ENCODE measurements around the gene HNRNPM.
A peak's percentile ranks its signal among the peaks of the same experiment; 100 is the strongest.

The HNRNPM gene

DNA sequence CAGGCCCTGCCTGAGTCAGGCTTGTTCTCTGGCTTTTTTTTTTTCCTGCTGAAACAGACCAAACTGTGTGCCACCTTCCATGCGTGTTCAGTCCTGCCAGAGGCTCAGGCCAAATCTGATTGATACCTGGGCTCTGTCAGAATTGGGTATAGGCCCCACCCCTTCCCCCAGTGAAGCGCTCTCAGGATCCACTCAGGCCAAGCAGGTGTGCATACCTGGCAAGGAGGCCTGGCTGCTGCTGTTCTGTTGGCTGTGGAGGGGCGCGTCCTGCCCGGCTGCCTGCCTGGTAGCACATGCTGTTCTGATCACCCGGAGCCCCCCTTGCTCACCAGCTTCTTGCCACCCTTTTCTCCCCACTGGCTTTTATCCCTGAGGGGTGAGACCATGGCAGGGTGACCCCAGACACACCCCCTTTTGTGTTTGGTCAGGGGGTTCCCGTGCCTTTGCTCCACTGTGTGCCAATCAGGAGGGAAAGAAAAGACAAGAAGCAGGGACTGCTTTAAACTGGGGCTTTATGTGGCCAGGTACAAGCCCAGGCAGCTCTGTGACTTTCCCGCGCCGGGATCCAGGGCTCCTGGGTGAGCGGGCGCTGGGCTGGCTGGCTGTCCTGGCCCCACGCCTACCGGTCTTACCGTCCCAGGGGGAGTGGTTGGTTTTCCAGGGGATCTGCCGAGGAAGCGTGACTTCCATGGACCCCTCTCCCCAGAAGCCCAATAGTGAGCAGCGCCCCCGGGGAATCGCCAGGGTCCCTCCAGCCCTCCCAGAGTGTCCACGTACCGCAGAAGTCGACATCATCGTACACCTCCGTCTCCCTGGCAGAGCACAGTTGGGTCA, 45.0 kb downstream of the HNRNPM start:
- no peak for DNase-seq

DNA sequence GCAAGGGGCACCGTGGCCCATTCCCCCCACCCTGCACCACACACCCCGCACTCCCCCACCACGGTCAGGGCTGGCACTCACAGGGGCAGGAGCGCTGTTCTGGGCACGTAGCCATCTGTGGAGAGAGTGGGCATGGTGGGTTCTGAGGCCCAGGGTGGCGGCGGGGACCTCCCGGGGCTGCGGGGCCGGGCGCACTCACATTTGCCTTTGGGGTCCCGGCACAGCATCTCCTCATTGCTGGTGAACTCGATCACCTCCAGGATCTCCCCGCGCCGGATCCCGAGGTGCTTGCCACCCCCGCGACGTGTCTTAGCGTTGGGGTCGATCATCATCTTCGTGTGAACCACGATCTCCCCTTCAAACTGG, 45.6 kb downstream of the HNRNPM start:
- DNase-seq = no peak

DNA sequence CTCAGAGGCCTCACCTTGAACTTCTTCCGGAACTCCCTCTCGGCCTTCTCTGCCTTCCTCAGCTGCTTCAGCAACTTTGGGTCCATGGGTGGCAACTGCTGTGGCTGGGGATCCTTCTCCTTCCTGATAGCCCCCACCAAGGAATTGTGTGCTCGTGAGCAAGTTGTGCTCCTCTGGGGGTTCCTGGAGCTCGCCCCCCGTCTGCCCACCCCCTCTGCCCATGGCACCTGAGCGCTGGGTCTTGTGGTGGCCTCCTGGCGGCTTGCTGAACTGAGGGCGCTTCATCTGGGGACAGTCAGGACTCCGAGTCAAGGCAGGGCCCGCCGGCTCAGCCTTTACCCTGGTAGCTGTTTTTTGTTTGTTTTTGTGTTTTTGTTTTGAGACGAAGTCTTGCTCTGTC, 46.1 kb downstream of the HNRNPM start:
- DNase-seq = no peak

DNA sequence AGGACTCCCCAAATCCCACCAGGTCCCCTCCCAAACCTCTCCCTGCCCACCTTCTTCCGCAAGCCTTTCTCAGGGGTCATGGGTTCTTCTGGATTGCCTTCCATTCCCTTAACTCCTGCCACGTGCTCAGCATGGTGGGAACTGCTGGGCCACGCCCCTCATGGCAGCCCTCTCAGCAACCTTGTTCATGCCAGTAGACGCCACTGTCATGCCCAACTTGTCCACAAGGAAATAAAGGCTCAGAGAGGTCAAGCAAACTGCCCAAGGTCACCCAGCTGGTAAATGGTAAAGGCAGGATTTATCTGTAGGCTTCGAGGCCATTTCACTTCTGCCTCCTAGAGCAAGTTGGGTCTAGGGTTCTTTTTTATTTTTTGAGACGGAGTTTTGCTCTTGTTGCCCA, 46.8 kb downstream of the HNRNPM start:
- no peak for DNase-seq

DNA sequence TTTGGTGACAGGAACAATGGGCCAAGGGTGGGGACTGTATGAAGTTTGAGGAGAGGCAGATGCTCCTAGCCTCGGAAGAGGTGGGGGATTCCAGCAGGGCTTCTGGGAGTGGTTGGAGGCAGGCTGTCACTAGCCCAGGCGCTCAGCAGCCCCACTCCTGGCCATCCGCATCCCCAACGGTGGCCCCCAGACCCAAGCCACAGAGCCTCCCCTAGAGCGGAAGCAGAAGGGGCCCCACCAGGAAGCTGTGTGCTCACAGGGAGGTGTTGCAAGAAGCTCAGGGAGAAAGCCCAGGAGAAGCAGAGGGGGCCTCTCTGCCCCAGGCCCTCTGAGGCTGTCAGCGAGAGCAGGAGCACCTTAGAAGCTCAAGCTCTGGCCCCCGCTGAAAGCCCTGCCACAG, 49.4 kb downstream of the HNRNPM start:
- peak; percentile 22 to 77 for DNase-seq

DNA sequence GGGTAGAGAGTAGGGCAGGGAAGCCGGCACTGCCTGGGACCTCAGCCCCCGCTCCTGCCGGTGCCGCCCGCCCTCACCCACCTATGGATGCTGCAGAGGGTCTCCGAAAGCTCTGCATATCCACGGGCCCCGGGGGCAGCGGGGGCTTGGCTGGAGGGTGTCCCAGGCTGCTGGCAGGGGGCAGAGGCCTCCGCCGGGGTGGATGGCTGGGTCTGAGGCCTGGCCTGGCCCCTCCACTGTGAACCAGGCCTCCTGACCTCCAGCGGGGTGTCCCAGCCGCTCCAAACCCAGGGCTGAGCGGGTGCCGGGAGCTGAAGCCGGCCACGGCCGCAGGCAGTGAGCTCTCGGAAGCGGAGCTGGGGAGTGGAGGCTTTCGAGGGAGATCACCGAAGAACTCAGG, 53.5 kb downstream of the HNRNPM start:
- no peak for DNase-seq

DNA sequence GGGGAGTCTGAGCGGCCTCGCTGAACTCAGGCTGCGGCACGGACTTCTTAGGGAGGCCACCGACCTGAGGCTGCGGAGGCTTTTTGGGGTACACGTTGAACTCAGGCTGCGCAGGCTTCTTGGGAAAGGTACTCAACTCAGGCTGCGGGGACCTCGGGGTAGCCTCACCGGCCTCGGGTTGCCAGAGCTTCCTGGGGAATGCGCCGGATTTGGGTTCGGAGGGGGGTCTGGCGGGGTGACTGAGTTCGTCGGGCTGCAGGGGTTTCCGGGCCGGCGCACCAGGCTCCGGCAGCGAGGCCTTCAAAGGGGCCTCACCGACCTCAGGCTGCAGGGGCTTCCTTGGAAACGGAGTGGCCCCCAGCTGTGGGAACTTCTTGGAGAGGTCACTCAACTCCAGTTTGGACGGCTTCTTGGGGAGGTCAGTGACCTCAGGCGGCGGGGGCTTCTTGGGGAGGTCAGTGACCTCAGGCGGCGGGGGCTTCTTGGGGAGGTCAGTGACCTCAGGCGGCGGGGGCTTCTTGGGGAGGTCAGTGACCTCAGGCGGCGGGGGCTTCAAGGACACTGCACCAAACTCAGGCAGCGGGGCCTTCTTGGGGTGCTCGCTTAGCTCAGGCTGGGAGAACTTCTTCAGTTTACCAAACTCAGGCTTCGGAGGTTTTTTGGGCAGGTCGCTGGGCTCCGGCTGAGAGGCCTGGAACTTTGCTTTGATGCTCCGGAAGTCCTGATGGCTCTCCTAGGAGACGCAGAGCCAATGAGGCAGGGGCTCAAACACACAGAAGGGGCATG, 54.5 kb downstream of the HNRNPM start:
- no peak for DNase-seq

DNA sequence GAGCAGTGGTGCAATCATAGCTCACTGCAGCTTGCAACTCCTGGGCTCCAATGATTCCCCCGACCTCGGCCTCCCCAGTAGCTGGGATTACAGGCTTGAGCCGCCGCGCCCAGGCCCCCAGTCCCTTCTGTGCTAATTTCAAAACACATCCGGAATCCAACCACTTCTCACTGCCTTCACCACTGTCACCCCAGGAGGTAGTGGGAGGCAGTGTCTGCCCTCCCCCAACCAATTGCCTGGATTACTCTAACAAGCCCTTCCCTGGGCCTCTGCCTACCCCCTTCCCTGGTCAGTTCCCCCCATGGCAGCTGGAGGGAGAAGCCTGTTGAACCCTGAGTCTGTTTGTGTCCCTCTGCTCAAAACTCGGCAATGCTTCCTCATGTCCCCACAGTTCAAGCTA, 55.4 kb downstream of the HNRNPM start:
- peak; percentile 24 to 61 for DNase-seq

DNA sequence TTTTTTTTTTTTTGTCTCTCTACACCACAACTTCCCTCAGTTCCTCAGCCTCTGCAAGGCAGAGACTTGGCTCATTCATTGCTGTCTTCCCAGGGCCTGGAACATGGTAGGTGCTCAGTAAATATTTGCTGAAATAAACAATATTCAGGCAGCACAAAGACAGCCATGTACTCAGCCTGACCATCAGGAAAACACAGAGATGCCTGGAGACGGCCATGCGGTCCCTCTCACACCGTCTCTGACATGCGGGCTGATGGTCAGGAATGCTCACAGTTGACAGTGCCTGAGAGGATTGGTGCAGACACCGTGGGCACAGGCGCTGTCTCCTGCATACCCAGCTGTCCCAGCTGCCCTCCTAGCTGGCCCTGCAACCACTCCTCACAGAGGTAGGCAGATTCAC, 56.7 kb downstream of the HNRNPM start:
- DNase-seq = no peak

DNA sequence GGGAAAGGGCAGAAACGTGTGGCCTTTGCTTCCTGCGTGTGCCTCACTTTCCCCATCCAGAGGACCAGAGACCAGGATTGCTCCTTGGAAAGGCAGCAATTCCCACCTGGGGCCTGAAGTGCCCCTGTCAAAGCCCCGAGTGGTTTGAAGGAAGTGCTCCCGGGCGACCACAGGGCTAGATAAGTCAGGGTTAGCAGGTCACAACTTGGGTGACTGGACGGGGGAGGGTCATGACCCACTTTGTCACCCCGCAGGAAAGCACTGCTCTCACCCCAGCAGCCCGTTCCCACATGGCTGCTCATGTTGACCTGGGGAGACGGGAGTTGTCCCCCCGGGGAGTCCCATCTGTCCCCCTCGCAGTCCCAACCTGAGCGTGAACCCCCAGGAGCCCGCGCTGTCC, 57.2 kb downstream of the HNRNPM start:
- DNase-seq = peak in 1 of 2 donors; percentile 31

DNA sequence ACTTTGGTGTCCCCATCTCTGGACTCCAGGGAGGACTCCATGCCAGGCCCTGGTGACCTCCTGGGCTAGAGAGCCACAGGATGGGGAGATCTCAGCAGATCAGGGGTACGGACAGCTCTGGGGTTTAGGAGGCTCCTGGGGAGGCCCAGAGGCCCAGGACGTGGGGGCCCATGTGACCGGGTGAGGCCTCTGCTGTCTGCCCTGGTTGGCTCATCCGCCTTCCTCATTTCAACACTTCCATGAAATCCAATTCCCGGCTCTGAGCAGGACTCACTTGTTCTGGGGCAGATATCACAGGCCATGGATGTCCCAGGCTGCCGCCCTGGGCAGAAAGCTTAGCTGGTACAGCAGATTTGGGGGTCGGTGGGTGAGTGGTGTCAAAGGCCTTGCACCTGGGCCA, 58.7 kb downstream of the HNRNPM start:
- DNase-seq = no peak

DNA sequence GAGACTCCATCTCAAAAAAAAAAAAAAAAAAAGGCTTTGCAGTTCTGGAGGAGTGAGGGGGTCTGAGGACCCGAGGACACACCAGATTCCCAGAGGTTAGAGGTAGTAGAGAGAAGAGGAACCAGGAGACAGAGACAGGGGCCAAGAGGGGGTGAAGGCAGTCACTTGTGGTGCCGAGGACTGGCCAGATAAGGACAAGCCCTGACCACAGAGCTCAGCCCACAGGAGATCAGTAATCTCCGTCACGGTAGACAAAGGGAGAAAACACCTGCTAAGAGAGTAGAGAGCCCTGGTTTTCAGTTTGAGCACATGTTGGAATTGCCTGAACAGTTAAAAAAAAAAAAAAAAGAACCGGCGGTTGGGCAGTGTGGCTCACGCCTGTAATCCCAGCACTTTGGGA, 59.4 kb downstream of the HNRNPM start:
- no peak for DNase-seq

DNA sequence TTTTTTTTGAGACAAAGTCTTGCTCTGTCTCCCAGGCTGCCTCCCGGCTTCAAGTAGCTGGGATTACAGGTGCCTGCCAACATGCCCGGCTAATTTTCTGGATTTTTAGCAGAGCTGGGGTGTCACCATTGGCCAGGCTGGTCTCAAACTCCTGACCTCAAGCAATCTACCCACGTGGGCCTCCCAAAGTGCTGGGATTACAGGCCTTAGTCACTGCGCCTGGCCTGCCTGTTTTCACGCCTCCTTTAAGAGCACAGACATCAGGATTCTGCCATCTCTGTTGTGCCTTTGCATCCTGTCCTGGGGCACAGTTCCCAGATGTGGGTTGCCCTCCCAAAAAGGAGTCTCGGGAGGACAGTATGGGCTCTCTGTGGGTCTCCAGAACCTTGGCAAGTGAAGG, 60.1 kb downstream of the HNRNPM start:
- no peak for DNase-seq

DNA sequence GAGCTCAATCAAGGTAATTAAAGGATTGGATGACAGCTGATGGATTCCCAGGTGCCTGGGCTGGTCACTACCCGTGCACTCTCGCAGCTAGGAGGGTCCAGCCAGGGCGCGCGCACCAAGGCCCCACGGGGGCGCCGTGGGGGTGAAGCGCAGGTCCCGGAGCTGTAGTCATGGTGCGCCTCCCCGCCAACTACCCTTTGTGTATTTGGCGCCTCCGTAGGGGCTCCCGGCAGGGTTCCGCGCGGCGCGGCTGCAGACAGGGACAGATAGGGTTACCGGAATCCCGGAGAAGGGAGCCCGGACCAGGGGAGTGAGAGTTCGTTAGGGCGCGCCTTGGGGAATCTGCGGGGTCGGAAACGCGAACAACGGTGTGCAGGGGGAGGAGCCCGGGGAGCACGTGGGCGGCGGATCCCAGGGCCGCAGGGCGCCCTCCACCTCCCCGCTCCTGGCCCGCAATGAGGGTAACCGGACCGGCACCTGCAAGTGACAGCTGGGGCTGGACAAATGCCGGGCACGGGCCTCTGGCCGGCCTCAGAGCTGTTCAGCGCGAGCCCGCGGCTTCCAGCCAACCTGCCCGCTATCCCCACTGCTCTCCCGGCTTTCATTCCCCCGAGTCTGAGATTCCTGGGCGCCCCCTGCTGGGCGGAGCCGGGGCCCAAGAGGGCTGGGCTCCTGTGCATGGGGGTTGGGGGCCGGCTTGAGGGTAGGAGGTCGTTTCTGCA, 61.1 kb downstream of the HNRNPM start:
- peak; percentile 49 to 51 for DNase-seq

DNA sequence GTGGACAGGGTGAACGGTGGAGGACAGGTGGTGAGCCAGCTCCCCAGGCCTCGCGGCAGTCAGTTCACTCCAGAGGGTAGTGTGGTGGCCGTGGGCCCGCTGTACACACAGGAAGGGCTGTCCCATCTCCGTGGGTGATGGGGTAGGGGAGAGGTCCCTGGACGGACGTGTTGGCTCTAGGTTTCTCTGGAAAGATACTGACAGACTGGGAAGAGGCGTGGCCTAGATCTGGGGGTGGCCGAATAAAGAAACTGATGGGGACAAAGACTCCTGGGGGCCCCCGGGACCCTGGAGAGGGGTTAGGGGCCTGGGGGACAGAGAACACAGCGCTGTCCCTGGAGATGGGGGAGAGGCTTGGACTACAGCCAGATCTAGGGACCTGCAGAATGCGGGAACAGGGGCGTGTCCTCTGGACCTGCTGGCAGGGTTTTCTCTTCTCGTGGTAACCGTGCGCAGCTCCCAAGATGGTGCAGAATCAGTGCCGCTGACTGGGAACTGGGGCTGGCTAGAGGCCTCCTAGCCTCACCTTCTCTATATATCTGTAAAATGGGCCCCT, 61.7 kb downstream of the HNRNPM start:
- no peak for DNase-seq

DNA sequence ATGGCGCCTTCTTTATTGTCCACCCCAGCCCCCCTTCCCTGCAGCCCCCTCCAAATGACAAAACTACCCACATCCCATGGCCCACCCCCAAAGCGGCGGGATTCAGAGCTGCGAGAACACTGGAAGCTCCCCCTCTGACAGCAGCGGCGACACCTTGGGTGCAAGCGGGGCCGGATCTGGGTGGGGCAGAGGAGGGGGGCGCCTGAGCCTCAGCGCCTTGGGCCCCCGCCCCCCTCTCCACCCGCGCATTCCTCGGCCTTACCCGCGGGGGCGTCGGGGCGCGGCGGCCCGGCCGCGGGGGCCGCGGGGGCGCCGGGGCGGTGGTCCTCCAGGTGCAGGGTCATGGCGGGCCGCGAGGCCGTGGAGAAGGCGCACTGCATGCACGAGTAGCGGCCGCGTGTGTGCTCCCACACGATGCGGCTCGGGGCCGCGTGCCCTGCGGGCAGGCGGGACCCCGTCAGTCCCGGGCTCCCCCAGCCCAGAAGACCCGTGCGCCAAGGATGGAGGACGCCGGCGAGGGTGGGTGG, 65.9 kb downstream of the HNRNPM start:
- no peak for DNase-seq

DNA sequence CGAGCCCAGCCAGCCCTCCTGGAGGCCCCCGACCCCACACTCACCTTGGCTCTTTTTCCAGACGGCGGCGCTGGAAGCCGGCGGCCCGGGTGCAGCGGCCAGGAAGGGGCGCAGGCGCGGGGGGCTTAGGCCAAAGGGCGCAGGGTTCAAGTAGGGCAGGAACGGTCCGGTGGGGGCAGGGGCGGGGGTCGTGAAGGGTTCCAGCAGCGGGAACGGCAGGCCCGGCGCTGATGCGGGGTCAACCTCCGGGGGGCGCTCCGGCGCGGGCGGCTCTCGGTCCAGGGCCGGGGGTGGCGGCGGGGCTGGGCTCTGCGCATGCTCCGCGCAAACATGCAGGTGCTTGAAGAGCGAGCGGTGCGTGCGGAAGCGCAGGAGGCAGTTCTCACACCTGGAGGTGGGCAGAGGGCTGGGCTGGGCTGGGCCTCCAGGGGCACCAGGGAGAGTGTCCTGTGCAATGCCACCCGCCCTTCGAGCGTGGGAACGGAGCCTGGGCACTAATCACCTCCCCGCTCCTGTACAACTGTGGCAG, 66.9 kb downstream of the HNRNPM start:
- no peak for DNase-seq

DNA sequence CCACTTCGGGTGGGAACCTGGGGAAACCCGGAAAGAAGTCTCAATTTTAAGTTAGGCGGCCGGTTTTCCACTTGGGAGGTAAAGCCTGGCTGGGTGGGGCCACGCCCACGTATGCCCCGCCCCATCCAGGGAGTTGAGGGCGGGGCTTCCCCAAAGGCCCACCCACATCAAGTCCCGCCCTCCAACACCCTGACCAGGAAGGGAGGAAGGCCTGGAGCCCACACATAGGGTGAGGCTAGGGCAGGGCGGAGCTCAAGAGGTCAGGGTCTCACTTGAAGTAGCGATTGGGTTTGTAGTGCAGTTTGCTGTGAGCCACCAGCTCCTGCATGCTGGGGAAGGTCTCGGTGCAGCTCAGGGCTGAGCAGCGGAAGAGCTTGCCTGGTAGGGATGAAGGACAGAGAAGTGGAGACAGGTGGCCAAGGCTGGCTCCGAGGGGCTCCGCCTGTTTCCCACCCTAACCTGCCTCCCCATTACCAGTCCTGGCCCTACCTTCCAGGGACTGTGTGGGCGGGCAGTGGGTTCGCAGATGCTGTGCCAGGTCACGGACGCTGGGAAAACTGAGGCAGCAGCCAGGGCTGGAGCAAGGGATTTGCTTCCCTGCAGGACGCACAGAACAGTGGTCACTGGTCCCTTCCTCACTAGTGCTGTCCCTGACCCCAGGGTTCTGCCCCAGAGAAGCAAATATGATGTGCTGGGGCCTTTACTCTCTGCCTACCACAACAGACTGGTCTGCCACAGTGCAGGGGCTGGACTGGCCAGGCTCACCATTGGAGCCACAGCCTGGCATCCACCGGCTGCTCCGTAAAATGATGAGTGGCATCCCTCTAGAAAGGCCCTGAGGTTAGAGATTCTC, 67.6 kb downstream of the HNRNPM start:
- DNase-seq = no peak

DNA sequence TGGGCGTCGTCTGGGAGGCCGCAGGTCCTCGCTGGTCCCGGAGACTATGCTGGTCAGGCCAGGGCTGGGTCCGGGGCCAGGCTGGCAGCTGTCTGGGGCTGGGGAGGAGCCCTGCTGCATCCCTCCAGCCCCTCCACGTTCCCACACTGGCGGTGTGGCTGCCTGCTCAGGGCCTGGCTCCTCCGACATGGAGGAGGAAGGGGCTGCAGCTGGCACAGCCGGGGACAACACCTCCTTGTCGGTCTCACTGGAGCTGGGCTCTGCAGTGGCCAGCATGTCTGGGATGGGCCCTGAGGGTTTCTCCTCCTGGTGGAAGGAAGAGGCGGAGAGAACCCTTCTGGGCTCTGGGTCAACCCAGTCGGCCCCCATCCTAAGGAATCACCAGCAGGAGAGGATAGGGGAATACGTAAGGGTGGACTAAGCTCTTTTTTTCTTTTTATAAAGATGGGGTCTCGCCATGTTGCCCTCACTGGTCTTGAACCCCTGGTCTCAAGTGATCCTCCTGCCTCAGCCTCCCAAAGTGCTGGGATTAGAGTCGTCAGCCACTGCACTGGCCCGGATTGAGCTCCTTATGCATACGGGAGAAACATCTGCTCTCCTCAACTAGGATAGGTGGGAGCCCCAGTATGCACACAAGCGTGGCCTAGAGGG, 68.4 kb downstream of the HNRNPM start:
- no peak for DNase-seq

DNA sequence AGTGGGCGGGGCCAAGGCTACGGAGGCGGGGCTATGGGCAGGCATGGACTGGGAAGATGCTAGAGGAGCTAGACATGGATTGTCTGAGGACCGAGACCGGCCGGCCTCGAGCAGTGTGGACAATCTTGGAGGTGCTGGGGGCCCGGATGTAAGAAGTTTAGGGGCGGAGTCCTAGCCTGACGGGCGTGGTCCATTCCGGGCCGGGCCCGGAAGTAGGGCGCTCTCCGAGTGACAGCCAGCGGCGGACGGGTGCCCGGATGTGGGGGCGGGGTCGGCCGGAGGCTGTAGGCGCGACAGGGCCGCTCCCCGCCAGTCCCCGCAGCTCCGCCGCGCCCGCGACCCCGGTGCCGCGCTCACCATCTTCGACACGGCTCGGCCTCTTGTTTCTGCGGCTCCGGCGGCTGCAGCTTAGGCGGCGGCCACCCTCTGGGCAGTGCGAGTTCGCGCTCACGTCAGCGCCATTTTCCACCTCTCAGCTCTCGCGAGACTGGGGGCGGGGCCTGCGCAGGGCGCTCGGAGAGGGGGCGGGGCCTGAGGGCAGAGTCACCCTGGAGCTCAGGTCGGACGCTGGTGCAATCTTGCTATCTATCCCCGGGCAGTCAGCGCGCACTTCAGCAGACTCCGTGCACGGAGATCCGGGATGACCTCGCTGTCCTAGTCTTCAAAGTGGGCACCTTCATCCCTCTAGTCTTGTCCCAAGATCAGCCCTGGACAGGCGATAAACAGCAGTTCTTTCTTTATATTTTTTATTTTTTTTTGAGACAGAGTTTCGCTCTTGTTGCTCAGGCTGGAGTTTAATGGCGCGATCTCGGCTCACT, 69.1 kb downstream of the HNRNPM start, which contains the start of gene ZNF414:
TSS of gene ZNF414 (minus strand) at position 481 of the 818 bp plus-strand sequence. CDS start at position 360, 121 bp downstream.
- peak; percentile 90 to 100 for DNase-seq
